Measurements from ENCODE around the gene OR5AP2.
A peak's percentile ranks its signal among the peaks of the same experiment; 100 is the strongest.
"Not testable (repeated sequence)": the region's sequence is repeated elsewhere in the genome, so short reads cannot be mapped to it uniquely, and the experiment has no call there.

OR5AP2 gene

DNA sequence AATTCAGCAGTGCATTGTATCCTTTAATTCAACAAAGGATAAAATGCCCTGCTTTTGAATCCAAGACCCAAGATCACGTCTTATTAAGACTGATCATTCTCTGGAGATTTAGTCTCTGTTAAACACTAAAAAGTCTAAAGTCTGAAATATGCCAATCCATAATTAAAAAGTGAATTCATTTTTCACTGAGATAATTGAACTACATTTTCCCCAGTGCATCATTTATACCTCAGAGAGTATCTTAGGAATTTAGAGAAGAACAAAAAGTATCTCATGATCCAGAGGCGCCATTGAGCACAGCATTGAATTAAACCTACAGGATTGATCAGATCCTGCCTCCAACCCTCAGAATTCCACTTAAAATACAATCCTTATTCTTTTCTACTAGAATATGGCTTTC is 5.4 kb downstream of the OR5AP2 start:
- no peak for DNase-seq (ENCODE audit: low spot score)
- CTCF ChIA-PET = no interaction called here
- POLR2A ChIA-PET (ENCODE audit: low non-redundant PET) = no interaction called here
- no peak overlapping the region for H3K27ac ChIP-seq
- TF ChIP-seq CTCF (conservative IDR thresholded peaks at IDR 0.05; ENCODE audit: low read depth) = no peak

DNA sequence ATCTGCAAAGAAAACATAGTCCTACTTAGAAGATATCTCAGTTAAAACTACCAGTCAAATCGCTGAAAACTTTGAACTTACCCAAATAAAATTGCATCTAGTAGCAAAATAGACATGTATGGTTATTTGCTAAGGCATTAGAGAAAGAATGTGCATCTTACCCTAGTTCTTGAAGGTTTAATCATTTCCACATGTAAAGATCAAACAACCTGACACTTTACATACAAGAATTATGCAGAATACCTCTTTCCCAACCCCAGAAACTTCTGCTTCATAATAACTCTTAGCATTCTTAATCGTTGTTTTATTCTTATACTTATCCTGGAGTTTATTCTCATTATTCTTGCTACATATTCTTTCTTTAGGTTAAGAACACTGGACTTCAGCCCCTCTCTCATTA is 9.9 kb downstream of the OR5AP2 start:
- TF ChIP-seq CTCF (conservative IDR thresholded peaks at IDR 0.05; ENCODE audit: low read depth) = no peak
- POLR2A ChIA-PET (ENCODE audit: low non-redundant PET) = no interaction called here
- CTCF ChIA-PET = no interaction called here
- H3K27ac ChIP-seq = no peak overlapping the region
- no peak for DNase-seq (ENCODE audit: low spot score)

GRCh38 chr11:56625946-56626345 is 16.3 kb downstream of the OR5AP2 start:
- no peak for DNase-seq (ENCODE audit: low spot score)
- CTCF ChIA-PET = no interaction called here
- POLR2A ChIA-PET (ENCODE audit: low non-redundant PET) = no interaction called here
- no peak for TF ChIP-seq CTCF (conservative IDR thresholded peaks at IDR 0.05; ENCODE audit: low read depth)
- no peak overlapping the region for H3K27ac ChIP-seq

GRCh38 chr11:56624661-56625110 is 17.6 kb downstream of the OR5AP2 start:
- CTCF ChIA-PET = interaction anchor here (1.1 kb wide), 1 partner anchor 624 kb away, joined by 3 read pairs; no protein-coding TSS in a partner anchor
- POLR2A ChIA-PET (ENCODE audit: low non-redundant PET) = no interaction called here
- peak; percentile 57 for TF ChIP-seq CTCF (conservative IDR thresholded peaks at IDR 0.05; ENCODE audit: low read depth)

DNA sequence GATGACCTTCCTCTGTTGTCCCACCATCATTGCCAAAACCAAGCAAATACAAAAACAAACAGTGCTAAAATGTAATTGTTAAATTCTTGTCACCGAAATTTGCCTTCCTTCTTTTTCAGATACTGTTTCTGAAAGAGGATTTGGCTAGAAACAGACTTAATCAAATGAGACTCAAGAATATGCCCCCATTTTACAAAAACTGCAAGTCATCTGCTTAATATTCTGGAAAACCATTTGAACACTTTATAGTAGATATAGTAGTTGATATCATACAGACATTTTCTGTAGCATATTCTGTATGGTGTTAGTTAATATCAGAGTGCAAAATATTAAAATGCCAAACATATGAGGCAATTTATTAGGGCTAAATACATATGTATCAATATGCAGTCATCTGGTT is 31.1 kb downstream of the OR5AP2 start:
- no peak for DNase-seq (ENCODE audit: low spot score)
- POLR2A ChIA-PET (ENCODE audit: low non-redundant PET) = no interaction called here
- CTCF ChIA-PET = no interaction called here
- H3K27ac ChIP-seq = no peak overlapping the region
- no peak for TF ChIP-seq CTCF (conservative IDR thresholded peaks at IDR 0.05; ENCODE audit: low read depth)

More at GRCh38 chr11:56624661-56625110, 17.6 kb downstream of the OR5AP2 start:
- no peak overlapping the region for H3K27ac ChIP-seq
- peak; percentile 72 for DNase-seq (ENCODE audit: low spot score)

DNA sequence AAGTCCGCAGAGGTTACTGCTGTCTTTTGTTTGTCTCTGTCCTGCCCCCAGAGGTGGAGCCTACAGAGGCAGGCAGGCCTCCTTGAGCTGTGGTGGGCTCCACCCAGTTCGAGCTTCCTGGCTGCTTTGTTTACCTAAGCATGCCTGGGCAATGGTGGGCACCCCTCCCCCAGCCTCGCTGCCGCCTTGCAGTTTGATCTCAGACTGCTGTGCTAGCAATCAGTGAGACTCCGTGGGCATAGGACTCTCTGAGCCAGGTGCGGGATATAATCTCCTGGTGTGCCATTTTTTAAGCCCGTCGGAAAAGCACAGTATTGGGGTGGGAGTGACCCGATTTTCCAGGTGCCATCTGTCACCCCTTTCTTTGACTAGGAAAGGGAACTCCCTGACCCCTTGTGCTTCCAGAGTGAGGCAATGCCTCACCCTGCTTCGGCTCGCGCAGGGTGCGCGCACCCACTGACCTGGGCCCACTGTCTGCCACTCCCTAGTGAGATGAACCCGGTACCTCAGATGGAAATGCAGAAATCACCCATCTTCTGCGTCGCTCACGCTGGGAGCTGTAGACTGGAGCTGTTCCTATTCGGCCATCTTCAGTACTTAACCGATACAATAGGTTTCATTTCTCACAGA is 50.0 kb downstream of the OR5AP2 start:
- H3K27ac ChIP-seq; DNase-seq (ENCODE audit: low spot score); CTCF ChIA-PET; POLR2A ChIA-PET (ENCODE audit: low non-redundant PET): not testable (repeated sequence)

Data from RWPE1 (cell line).